Activated naive CD4-positive, alpha-beta T cell treated with anti-CD3 and anti-CD28 coated beads, Interleukin-2, amount 10 ng/mL, durations not matched to agents 5 hours and 36 hours (primary cell): Measurements from ENCODE around the gene PCBD1. TPM values are rescaled to one million over a fixed set of nuclear protein-coding genes. Genes with fewer than 3 reads are reported as not detected.

Source experiments
- total RNA-seq, 2 experiments: library from RNA; stranded (reverse); gene quantifications; one replicate each; pipeline ENCODE4 v1.2.3, GENCODE V29; 2021

Gene PCBD1
- 10 to 100 TPM; 21.2 to 21.3 TPM for total RNA-seq

GRCh38 chr10:70887804-70888800, at the start of gene PCBD1:
TSS of gene PCBD1 (minus strand) at chr10:70888565. CDS start at chr10:70888533, 32 bp downstream.

Other genes with a start within 250 kb of the PCBD1 start
- not detected for gene ADAMTS14, start 216.1 kb downstream of the PCBD1 start, total RNA-seq
- not detected for gene TBATA, start 103.2 kb downstream of the PCBD1 start, total RNA-seq
- 10 to 100 TPM; 16.3 to 20.6 TPM for gene SGPL1, start 72.6 kb downstream of the PCBD1 start, total RNA-seq